ENCODE data around the gene CMKLR1. TPM values are rescaled to one million over a fixed set of nuclear protein-coding genes. Genes with fewer than 3 reads are reported as not detected.

CMKLR1 gene
- total and polyA plus RNA-seq, 2 experiments from 2014 or later = 0.06 TPM; not detected in 1

DNA sequence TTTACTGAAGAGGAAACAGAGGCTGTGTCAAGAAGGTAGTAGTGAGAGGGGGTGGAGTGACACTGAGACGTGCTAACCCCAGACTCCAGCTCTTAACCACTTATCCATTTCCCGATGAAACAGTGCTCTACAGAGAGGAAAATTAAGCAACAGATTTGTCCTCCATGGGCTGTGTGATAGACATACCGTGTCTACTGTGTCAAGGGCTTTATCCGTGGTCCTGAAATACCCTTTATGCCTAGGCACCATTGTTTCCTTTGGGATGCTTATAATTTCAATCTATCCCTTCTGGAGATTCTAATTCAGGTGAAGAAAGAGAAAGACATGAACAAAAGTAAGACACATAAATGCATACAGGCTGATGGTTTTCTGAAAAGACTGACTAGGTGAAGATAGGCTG, 71.7 kb downstream of the CMKLR1 start:
- Histone ChIP-seq H3K9me3 (ENCODE audit: low read depth) (no peaks in the 10 kb centered on the region), H3K36me3 (no peaks in the 10 kb centered on the region), H3K4me1 (ENCODE audit: low read depth) (no peaks in the 10 kb centered on the region), H3K27ac (no peak overlapping the region), H3K27me3 (no peaks in the 10 kb centered on the region), H3K4me3 (no peak overlapping the region)
- DNase-seq (ENCODE audit: low read depth in 1 of 2, low spot score in 1 of 2) = no peak
- TF ChIP-seq, protein P1, sequence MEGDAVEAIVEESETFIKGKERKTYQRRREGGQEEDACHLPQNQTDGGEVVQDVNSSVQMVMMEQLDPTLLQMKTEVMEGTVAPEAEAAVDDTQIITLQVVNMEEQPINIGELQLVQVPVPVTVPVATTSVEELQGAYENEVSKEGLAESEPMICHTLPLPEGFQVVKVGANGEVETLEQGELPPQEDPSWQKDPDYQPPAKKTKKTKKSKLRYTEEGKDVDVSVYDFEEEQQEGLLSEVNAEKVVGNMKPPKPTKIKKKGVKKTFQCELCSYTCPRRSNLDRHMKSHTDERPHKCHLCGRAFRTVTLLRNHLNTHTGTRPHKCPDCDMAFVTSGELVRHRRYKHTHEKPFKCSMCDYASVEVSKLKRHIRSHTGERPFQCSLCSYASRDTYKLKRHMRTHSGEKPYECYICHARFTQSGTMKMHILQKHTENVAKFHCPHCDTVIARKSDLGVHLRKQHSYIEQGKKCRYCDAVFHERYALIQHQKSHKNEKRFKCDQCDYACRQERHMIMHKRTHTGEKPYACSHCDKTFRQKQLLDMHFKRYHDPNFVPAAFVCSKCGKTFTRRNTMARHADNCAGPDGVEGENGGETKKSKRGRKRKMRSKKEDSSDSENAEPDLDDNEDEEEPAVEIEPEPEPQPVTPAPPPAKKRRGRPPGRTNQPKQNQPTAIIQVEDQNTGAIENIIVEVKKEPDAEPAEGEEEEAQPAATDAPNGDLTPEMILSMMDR (IDR thresholded peaks at IDR 0.05; ENCODE audit: low read depth, low read length) = no peak

DNA sequence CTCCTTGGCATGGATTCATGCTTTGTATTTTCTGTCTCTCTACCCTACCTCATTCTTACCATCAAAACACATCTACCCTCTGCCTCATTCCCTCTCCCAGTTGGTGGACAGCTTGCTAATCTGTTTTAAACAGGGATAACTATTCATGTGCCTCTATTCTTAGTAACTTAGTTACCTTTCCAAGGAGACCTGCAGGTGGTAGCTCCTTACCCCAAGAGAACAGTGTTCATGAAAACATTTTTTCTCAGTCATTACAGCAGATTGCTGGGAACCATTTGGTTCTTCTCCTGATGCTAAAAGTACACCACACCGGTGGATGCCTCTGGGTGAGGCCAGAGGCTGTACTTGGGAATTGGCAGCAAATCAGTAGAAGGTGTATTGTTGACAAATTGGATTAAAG, 73.0 kb downstream of the CMKLR1 start:
- no peaks in the 10 kb centered on the region for H3K27me3 ChIP-seq
- H3K4me3 ChIP-seq = no peak overlapping the region
- no peaks in the 10 kb centered on the region for H3K4me1 ChIP-seq (ENCODE audit: low read depth)
- H3K27ac ChIP-seq = no peak overlapping the region
- TF ChIP-seq, protein P1 (IDR thresholded peaks at IDR 0.05; ENCODE audit: low read depth, low read length) = no peak
- no peaks in the 10 kb centered on the region for H3K36me3 ChIP-seq
- DNase-seq (ENCODE audit: low read depth in 1 of 2, low spot score in 1 of 2) = no peak
- H3K9me3 ChIP-seq (ENCODE audit: low read depth) = no peaks in the 10 kb centered on the region

- H3K36me3 ChIP-seq = no peaks in the 10 kb centered on the region
- no peak for DNase-seq (ENCODE audit: low read depth in 1 of 2, low spot score in 1 of 2)
- H3K4me1 ChIP-seq (ENCODE audit: low read depth) = no peaks in the 10 kb centered on the region
- no peak overlapping the region for H3K4me3 ChIP-seq
- H3K9me3 ChIP-seq (ENCODE audit: low read depth) = no peaks in the 10 kb centered on the region
- H3K27ac ChIP-seq = no peak overlapping the region
- TF ChIP-seq, protein P1 (IDR thresholded peaks at IDR 0.05; ENCODE audit: low read depth, low read length) = no peak
- H3K27me3 ChIP-seq = no peaks in the 10 kb centered on the region
Observed at GRCh38 chr12:108265505-108265904, 73.6 kb downstream of the CMKLR1 start.

DNA sequence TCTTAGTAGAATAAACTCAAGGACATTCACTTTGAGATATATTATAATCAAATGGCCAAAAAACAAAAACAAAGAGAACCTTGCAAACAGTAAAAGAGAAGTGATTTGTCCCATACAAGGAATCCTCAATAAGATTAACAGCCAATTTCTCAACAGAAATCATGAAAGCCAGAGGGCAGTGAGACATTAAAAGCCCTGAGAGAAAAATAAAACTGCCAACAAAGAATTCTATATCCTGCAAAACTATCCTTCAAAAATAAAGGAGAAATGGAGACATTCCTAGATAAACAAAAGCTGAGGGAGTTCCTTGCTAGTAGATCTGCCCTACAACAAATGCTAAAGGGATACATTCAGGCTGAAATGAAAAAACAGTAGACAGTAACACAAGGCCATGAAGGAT, 78.1 kb downstream of the CMKLR1 start:
- H3K36me3 ChIP-seq = no peaks in the 10 kb centered on the region
- H3K27ac ChIP-seq = no peak overlapping the region
- TF ChIP-seq, protein P1 (IDR thresholded peaks at IDR 0.05; ENCODE audit: low read depth, low read length) = no peak
- no peaks in the 10 kb centered on the region for H3K4me1 ChIP-seq (ENCODE audit: low read depth)
- no peaks in the 10 kb centered on the region for H3K27me3 ChIP-seq
- no peaks in the 10 kb centered on the region for H3K9me3 ChIP-seq (ENCODE audit: low read depth)
- H3K4me3 ChIP-seq = no peak overlapping the region
- no peak for DNase-seq (ENCODE audit: low read depth in 1 of 2, low spot score in 1 of 2)

GRCh38 chr12:108260039-108260438, 79.1 kb downstream of the CMKLR1 start:
- H3K9me3 ChIP-seq (ENCODE audit: low read depth) = no peaks in the 10 kb centered on the region
- H3K36me3 ChIP-seq = no peaks in the 10 kb centered on the region
- H3K27ac ChIP-seq = no peak overlapping the region
- no peak overlapping the region for H3K4me3 ChIP-seq
- no peaks in the 10 kb centered on the region for H3K27me3 ChIP-seq
- DNase-seq (ENCODE audit: low read depth in 1 of 2, low spot score in 1 of 2) = no peak
- TF ChIP-seq, protein P1 (IDR thresholded peaks at IDR 0.05; ENCODE audit: low read depth, low read length) = no peak
- H3K4me1 ChIP-seq (ENCODE audit: low read depth) = no peaks in the 10 kb centered on the region

DNA sequence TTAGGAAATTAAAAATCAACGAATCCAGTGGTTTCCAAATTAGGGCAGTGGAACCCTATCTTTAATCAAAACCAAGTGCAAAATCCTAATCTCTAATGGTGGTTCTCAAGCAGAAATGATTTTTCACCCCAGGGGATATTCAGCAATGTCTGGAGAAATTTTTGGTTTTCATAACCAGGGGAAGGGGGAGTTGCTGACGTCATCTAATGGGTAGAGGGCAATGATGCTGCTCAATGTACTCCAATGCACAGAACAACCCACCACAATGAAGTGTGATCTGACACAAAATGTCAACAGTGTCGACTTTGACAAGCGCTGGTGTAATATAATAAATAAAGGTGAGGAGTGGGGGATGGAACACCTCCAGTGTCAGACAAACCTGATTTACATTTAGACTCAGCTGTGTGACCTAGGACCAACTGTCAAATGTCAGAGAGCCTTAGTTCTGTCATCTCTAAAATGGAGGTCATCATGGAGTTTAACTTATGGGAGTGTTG, 81.5 kb downstream of the CMKLR1 start:
- Histone ChIP-seq H3K4me1 (ENCODE audit: low read depth) (no peaks in the 10 kb centered on the region), H3K27ac (no peak overlapping the region), H3K4me3 (no peak overlapping the region), H3K27me3 (no peaks in the 10 kb centered on the region), H3K9me3 (ENCODE audit: low read depth) (no peaks in the 10 kb centered on the region), H3K36me3 (no peaks in the 10 kb centered on the region)
- TF ChIP-seq, protein P1 (IDR thresholded peaks at IDR 0.05; ENCODE audit: low read depth, low read length) = no peak
- no peak for DNase-seq (ENCODE audit: low read depth in 1 of 2, low spot score in 1 of 2)
